ENCODE results near the gene BUD31.
"Not testable (repeated sequence)": the region's sequence is repeated elsewhere in the genome, so short reads cannot be mapped to it uniquely, and the experiment has no call there.

Gene BUD31

DNA sequence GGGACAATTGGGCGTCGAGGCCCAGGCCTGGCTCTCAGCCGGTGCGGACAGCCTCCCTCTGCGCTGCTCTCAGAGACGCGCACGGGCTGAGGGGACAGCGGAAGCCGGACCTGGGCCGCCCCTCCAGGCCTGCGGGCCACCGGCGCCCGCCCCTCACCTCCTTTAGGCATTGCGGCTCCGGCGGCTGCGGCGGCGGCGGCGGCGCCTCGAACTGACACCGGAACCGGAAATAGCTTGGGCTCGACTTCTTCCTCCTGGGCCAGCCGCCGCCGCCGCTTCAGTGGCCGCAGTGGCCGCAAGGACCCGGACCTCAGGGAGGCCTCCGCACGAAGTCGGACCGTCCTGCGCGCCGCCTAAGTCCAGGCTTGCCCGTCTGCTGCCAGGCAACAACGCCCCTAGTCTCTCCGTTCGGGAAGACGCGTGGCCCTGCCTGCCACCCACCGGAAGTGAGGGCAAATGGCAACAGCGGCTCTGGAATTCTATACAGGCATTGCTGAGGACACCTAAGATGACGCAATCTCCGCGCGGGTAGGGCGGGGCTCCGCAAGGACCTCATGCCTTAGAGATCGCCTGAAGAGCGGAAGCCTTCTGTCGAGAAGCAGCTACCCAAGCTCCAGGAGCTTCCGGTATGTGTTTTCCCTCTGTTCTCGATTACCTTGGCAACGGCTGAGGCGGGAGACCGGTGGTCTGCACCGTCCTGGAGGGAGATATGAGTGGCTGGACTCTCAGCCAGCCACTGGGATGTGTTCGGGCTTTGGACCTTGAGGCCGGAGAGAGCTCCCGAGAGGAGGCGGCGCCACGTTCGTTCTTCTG is at the start of gene BUD31, which contains the start of gene PDAP1:
Gene BUD31 (plus strand): TSS at position 591 of the 813 bp plus-strand sequence. CDS start 2,124 bp downstream, outside the sequence.
Gene PDAP1 (minus strand): TSS at position 219 of the 813 bp plus-strand sequence. CDS start 49 bp downstream, at position 170.
- peak; percentile 84 to 96 for DNase-seq

DNA sequence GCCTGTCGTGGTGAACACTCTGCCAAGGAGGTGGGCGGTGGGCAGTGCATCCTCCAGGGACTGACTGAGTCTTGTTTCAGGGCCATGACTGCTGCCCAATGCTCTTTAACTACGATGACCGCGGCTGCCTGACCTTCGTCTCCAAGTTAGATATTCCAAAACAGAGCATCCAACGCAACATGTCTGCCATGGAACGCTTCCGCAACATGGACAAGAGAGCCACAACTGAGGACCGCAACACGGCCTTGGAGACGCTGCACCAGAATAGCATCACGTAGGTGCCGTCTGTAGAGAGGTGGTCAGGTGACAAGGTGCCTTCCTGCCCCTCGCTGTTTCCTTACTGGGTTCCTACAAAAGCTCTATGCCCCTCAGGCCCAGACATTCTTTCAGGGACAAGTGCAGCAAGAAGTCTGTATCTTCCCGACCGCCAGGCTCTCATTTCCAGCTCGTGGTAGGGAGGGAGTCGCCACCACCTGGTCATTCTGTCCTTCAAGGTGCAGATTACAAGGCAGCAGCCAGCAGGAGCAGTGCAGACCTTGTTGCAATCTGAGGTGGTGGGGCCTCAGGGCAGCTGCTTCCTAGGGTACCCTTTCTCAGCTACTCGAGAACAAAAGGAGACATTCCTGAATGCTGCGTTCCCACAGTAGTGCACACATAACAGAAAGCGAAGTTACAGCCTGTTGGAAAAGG is 49.2 kb upstream of the BUD31 start:
- DNase-seq, result no peak

DNA sequence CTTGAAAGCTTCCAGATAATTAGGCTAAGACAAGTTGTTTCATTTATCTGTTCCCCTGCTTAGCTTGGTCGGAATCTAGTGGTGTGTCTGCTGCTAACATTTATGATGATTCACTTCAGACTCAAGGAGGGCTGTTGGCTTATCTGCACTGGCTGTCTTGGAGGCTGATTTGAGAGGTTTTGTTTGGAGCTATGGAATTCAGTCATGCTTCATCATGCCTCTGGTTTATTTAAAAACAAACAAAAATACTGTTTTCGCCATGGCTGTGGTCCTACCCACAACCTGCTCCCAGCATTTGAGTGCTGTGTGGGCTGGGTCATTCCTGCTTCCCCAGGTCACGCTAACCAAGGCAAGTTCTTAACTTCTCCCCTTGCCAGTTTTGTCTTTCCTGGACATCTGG is 46.0 kb upstream of the BUD31 start:
- DNase-seq, result no peak

DNA sequence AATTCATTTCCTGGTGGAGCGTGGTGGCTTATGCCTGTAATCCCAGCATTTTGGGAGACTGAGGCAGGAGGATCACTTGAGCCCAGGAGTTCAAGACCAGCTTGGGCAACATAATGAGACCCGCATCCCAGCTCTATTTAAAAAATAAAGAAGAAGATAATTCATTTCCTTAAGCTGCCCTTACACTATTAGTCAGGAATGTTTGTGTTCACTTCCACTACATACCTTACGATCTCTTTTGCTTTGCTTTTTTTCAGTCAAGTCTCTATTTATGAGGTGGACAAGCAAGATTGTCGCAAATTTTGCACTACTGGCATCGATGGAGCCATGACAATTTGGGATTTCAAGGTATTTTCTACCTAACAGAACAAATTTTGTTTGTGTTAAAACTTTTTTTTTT is 45.5 kb upstream of the BUD31 start:
- no peak for DNase-seq

DNA sequence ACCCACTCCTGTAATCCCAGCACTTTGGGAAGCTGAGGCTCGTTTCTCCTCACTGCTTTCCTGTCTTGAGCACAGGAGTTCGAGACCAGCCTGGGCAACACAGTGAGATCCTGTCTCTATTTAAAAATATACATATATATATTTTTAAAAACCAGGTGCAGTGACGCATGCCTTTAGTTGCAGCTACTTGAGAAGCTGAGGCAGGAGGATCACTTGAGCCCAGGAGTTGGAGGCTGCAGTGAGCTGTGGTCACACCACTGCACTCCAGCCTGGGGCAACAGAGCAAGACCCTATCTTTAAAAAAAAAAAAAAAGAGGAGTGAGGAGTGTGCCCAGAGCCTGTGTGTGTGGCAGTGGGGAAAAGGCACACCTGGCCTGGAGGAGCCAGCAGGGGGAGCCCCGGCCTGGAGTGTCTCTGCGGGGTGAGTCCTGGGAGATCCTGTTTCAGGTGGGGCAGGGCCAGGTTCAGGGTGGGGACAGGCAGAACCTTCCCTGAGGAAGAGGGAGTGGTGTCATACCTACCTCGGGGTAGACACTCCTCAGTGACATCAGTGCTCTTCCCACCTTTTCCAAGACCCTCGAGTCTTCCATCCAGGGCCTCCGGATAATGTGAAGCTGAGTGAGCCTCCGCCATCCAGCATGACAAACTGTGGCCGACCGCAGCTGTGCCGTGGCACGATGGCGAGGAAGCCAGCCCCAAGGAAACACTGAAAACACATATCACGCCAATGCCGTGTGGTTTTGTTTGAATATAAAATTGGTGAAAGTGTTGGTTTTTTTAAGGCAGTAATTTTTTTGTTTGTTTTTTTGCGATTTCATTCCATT is 43.2 kb upstream of the BUD31 start:
- no peak for DNase-seq

DNA sequence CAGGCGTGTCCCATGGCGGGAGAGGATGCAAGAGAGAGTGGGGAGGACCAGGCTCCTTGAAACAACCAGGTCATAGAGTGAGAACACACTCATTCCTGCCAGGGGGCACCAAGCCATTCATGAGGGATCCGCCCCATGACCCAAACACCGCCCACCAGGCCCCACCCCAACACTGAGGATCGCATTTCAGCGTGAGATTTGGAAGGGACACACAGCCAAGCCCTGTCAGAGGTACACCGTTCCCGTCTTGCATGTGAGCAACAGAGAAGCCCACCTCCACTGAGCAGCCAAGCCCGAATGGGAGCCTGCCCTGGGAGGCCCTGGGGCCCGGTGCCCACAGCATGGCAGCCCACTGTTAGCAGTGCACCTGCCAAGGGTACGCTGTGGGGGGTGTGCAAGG is 42.1 kb upstream of the BUD31 start:
- no peak for DNase-seq

DNA sequence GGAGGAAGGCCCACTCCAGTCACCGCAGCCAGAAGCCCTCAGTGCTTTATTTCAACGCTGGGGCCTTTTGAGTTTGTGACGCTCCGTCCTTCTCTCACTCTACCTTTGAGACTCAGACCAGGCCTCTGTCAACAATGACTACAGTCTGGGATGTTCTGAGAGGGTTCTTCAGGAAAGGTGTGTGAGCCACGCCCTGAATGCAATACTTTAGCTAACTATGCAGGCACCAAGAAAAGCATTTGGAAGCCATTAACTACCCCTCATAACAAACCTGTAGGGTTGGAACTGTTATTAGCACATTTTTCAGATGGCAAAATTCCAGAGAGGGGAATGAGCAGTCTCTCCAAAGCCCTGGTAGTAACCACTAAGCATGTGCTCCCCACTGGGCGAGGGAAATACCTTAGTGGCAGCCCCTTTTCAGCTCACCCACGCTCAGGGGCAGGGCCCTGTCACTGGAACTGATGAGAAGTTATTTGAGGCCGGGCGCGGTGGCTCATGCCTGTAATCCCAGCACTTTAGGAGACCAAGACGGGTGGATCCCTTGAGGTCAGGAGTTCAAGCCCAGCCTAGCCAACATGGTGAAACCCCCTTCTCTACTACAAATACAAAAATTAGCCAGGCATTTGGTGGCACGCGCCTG is 39.9 kb upstream of the BUD31 start:
- no peak for DNase-seq

DNA sequence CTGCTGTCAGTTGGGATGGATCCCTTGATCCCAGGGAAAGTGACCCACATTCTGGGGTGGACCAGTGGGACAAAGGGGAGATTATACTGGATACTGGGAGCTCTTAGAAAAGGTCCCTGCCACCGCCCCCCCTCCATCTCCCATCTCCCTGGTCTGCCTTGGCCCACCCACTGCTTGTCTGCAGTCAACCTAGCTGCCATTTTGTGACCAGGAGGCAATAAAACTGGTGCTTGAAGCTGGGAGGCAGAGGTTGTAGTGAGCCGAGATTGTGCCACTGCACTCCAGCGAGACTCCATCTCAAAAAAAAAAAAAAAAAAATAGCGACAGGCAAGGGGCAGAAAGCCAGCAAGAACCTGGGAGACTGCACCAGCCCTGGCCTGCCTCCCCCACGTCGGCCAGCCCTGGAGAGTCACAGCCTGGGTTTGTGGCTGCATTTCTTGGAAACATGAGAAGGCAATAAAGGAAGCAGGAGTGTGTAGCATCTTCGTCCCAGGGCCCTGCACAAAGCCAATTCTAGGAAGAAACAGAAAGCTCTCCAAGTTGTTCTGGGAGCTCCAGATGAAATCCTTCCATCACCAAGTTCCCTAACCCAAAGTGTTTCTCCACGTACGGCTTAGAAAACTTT is 38.9 kb upstream of the BUD31 start:
- no peak for DNase-seq

DNA sequence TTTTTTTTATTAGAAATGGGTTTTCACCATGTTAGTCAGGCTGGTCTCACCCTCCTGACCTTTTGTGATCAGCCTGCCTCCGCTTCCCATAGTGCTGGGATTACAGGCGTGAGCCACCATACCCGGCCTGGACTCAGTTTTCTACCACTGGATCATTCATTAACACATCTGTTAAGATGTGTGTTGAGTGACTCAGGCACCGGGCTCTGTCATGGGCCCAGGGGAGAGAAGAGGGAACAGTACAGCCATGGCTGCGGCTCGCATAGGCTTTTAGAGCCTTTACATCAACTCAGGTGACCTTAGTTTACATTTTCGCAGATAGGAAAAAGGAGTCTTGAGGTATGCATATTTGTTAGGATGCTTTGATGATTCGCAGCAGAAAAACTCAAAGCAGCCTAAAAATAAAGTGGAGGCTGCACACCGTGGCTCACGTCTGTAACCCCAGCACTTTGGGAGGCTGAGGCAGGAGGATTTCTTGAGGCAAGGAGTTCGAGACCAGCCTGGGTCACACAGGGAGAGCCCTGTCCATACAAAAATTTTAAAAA is 37.3 kb upstream of the BUD31 start:
- DNase-seq, result no peak

DNA sequence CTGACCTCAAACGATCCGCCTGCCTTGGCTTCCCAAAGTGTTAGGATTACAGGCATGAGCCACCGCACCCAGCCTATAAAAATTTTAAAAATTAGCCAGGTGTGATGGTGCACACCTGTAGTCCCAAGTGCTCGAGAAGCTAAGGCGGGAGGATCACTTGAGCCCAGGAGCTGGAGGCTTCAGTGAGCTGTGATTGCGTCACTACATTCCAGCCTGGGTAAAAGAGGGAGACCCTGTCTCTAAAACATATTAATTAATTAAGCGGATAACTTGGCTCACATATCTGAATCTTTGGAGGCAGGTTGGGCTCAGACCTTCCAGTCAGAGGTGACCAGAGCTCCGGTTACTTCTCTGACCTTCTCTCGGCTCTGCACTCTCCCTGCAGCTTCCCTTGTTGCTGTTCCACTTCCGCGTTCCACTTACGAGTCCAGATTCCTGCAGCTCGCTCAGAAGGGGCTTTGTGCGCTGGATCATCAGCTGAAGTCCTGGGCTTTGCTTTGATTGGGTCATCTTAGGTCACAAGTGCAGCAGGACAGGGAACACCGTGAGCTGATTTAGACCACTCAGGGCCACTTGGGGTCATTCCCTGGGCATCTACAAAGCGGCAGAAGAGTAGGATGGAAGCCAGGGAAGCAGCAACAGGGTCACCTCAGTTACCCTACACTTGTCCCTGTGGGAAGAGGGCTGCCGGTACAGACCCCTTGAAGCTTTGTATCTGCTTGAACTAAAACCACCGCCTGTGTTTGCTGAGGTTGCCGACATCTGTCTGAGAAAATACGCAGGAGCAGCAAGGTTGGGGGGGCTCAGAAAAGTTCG is 36.3 kb upstream of the BUD31 start:
- no peak for DNase-seq

DNA sequence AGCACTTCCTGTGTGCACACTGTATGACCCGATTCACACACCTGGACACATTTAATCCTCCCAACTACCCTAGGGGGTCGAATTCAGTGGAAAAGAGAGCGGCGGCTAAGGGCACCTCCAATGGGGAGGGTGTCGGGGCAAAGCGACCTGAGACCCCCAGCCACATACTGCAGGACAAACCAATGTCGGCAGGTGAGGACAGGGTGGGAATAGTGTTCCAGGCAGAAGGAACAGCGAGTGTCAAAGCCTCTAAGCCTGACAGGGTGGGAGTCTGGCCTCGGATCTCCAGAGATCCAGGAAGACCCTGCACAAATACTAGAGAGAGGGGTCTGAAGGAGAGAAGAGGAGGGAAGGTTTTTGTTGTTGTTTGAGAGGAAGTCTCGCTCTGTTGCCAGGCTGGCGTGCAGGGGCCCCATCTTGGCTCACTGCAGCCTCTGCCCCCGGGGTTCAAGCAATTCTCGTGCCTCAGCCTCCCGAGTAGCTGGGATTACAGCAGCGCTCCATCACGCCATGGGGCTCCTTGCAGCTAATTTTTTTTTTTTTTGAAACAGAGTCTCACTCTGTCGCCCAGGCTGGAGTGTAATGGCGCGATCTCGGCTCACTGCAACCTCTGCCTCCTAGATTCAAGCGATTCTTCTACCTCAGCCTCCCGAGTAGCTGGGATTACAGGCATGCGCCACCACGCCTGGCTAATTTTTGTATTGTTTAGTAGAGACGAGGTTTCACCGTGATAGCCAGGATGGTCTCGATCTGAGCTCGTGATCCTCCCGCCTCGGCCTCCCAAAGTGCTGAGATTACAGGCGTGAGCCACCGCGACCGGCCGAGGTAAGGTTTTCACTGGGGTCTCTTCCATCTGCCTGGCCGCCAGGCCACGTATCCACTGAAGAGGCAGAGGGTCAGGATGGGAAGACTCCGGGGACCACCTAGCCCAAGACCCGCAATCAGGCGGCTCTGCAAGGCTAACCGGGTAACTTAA is 35.4 kb upstream of the BUD31 start:
- no peak for DNase-seq

DNA sequence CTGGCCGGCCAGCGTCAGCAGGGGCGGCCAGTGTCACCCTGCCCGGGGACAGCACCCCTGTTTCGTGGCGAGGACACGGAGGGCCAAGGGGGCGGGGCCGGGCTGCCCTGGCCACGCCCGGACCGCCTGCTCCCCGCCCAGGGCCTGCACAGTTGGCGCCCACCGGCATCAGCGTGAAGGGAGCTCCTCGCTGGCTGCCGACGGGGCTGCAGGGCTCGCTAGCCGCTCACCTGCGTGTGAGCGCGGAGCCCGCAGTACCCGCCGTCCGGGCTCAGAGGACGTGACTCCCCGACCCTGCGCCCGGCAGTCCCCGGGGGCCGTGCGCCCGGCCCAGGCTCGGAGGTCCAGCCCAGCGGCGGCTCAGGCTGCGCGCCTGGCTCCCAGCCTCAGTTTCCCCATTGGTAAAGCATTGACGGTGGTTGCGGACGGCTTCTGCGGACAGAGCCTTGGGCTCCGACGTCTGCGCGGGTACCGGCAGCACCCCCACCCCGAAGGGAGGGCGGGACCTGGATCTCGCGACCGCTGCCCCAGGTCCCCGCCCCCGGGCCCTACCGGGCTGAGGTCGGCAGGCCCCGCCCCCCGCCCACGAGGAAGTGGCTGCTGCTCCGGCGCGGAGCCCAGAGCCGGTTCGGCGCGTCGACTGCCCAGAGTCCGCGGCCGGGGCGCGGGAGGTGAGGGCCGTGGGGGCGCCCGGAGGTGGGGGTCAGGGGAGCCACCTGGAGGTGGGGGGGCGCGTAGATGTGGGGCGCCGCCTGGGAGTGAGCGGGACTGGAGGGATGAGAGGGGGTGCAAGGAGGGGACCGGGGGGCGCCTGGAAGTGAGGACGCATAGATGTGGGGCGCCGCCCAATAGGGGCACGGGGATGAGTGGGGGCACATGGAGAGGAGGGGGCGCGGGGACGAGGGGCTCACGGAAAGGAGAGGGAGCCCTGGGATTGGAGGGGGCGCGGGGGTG is 34.4 kb upstream of the BUD31 start, which contains the start of gene ARPC1B:
Gene ARPC1B (plus strand): TSS at position 620 of the 954 bp plus-strand sequence. CDS start 10,985 bp downstream, outside the sequence.
- peak in 1 of 2 experiments; percentile 62 for DNase-seq

DNA sequence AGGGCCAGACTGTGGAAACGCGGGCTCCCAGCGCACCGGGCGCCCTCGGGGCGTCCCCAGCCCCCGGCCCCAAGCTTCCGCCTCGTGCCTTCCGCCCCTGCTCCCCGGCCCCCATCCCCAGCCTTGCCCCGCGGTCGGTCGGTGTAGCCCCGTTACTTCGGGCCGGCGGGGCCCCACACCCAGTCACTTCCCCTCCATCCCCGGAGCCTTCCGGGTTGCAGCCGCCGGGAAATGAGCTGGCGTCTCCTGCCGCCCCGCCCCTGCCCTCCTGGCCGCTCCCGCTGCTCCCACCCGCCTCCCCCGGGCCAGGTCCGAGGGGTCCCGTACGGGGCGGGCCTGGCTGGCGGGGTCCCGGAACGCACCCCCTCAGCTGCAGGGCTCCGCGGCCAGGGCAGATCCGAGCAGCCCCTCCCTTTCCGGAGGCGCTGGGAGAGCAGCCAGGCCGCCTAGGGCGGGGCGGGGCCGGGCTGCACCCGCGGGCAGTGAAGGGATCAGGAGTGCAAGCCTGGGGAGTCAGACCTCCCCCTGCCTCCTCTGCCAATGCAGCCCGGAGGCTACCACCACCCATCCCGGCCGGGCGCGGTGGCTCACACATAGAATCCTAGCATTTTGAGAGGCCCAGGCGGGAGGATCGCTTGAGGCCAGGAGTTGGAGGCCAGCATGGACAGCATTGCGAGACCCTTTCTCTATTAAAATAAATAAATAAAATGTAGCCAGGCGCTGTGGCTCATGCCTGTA is 33.5 kb upstream of the BUD31 start:
- DNase-seq, result peak; percentile 36 to 59

DNA sequence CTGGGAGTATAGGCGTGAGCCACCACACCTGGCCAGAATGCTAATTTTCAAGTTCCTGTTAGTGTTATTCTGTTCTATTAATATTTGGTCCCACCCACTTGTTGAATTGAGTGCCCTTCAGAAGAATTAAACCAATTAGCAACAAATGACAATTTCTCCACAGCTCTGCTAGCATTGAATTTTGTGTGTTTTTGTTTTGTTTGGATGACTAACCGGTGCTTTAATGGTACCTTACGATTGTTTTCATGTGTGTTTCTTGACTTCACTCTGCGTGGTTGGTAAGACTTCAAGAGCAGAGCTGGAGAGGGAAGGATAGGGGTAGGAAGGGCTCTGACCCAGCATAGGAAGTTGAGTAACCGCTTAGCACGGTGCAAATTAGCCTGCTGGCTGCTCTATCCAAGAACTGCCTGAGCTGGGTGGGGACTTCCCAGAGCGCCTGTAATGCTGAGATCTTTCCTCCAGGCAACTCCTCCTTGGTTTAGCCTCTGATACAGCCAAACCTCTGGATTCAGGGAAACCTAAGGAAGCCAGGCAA is 29.7 kb upstream of the BUD31 start:
- peak; percentile 26 to 77 for DNase-seq

DNA sequence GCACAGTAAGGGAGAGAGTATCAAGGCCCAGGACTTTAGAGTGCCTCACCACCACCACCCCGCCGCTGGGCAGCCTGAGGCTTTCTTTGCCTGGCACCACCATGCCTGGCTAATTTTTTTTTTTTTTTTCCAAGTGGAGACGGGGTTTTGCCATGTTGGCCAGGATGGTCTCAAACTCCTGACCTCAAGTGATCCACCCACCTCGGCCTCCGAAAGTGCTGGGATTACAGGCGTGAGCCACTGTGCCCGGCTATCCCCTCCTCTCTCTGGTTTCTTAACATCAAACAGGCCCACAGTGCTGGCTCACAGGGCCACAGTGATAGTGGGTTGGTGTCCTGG is 29.1 kb upstream of the BUD31 start:
- not testable (repeated sequence) for DNase-seq

DNA sequence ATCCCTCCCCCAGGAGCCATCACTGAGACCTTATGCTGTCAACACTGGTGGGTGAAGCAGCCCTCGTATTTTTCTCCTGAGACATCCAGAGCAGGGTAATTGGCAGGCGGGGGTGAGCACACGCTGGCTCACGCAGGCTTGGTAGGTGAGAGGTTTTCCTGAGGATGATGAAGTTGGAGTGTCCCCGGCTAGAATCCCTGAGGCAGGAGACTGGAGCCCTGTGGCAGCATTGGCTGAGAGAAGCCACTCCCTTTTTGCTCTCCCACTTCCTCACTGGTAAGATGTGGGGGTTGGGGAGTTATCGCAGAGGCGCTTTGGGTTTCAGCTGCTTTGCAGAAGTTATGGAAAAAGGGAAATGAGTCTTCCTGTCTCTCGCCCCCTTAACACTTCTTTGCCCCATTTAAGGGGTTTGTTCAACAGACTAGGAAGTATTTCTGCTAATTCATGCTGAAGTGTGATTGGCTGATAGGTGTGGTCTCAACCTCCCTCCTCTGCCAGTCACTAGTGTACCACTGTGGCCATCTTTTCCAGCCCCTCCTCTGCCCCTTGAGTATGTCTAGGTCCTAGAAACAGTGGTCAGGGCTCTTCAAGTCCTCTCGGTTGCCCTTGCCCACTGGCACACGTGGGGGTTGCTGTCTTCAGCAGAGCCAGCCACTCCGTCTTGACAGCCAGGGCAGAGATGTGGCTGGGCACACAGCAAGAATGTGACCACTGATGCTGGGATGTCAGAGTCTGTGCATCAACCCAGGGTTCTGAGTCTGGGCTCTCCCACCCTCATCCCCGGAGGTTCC is 28.5 kb upstream of the BUD31 start:
- no peak for DNase-seq

Data from SW 1271 (cell line).